ENCODE measurements around the gene KRT1. TPM values are rescaled to one million over a fixed set of nuclear protein-coding genes. Genes with fewer than 3 reads are reported as not detected.
"Not testable (repeated sequence)": the region's sequence is repeated elsewhere in the genome, so short reads cannot be mapped to it uniquely, and the experiment has no call there.

Gene KRT1
- total and polyA plus RNA-seq, 3 donors from 2014 or later, result 0.20 TPM; not detected in 2

GRCh38 chr12:52670506-52670905, 9.7 kb downstream of the KRT1 start:
- Histone ChIP-seq H3K4me3 (no peak overlapping the region), H3K9me3 (no peaks in the 10 kb centered on the region), H3K27ac (no peak overlapping the region), H3K4me1 (no peaks in the 10 kb centered on the region), H3K36me3 (ENCODE audit: low read depth, missing control alignments) (no peaks in the 10 kb centered on the region), H3K27me3 (no peaks in the 10 kb centered on the region)
- intact Hi-C loops (cut with DNase I; ENCODE audit: low total_unique reads), result no loop called here
- TF ChIP-seq CTCF (IDR thresholded peaks at IDR 0.05) (no peak), POLR2A (IDR thresholded peaks at IDR 0.05) (no peak)
- 82 to 93% methylated on average over 4 of the region's 4 CpGs for WGBS, 2 donors
- no peak for DNase-seq

- H3K4me1 ChIP-seq; H3K27me3 ChIP-seq; H3K27ac ChIP-seq; intact Hi-C loops (cut with DNase I; ENCODE audit: low total_unique reads); H3K36me3 ChIP-seq (ENCODE audit: low read depth, missing control alignments); H3K9me3 ChIP-seq; H3K4me3 ChIP-seq; DNase-seq: not testable (repeated sequence)
- 92 to 94% methylated on average over 3 of the region's 3 CpGs for WGBS, 2 donors
These were observed 10.3 kb downstream of the KRT1 start for GRCh38 chr12:52669941-52670340.

- intact Hi-C loops (cut with DNase I; ENCODE audit: low total_unique reads), result no loop called here
- TF ChIP-seq POLR2A (IDR thresholded peaks at IDR 0.05) (no peak), CTCF (IDR thresholded peaks at IDR 0.05) (no peak)
- Histone ChIP-seq H3K4me3 (no peak overlapping the region), H3K36me3 (ENCODE audit: low read depth, missing control alignments) (no peaks in the 10 kb centered on the region), H3K4me1 (no peaks in the 10 kb centered on the region), H3K9me3 (no peaks in the 10 kb centered on the region), H3K27me3 (no peaks in the 10 kb centered on the region), H3K27ac (no peak overlapping the region)
- no peak for DNase-seq
These were observed 10.8 kb downstream of the KRT1 start for GRCh38 chr12:52669426-52669825.

- intact Hi-C loops (cut with DNase I; ENCODE audit: low total_unique reads), result no loop called here
These were observed 12.3 kb downstream of the KRT1 start for GRCh38 chr12:52667931-52668330.

GRCh38 chr12:52667509-52667908, 12.7 kb downstream of the KRT1 start:
- no peak overlapping the region for H3K27ac ChIP-seq
- no peak overlapping the region for H3K4me3 ChIP-seq
- TF ChIP-seq POLR2A (IDR thresholded peaks at IDR 0.05), result no peak
- no peak for TF ChIP-seq CTCF (IDR thresholded peaks at IDR 0.05)
- WGBS, 2 donors, result 52 to 80% methylated on average over 8 to 9 of the region's 9 CpGs
- H3K4me1 ChIP-seq, result no peaks in the 10 kb centered on the region
- H3K9me3 ChIP-seq, result no peaks in the 10 kb centered on the region
- intact Hi-C loops (cut with DNase I; ENCODE audit: low total_unique reads), result no loop called here
- no peaks in the 10 kb centered on the region for H3K36me3 ChIP-seq (ENCODE audit: low read depth, missing control alignments)
- DNase-seq, result no peak
- H3K27me3 ChIP-seq, result no peaks in the 10 kb centered on the region

More at GRCh38 chr12:52667931-52668330, 12.3 kb downstream of the KRT1 start:
- TF ChIP-seq POLR2A (IDR thresholded peaks at IDR 0.05) (no peak), CTCF (IDR thresholded peaks at IDR 0.05) (no peak)
- H3K4me1 ChIP-seq, result no peaks in the 10 kb centered on the region
- no peaks in the 10 kb centered on the region for H3K36me3 ChIP-seq (ENCODE audit: low read depth, missing control alignments)
- H3K27ac ChIP-seq, result no peak overlapping the region
- no peak overlapping the region for H3K4me3 ChIP-seq
- DNase-seq, result no peak
- 65 to 82% methylated on average over 7 of the region's 7 CpGs for WGBS, 2 donors
- H3K27me3 ChIP-seq, result no peaks in the 10 kb centered on the region
- H3K9me3 ChIP-seq, result no peaks in the 10 kb centered on the region
